ENCODE results near the gene CCDC12.

CCDC12 gene

DNA sequence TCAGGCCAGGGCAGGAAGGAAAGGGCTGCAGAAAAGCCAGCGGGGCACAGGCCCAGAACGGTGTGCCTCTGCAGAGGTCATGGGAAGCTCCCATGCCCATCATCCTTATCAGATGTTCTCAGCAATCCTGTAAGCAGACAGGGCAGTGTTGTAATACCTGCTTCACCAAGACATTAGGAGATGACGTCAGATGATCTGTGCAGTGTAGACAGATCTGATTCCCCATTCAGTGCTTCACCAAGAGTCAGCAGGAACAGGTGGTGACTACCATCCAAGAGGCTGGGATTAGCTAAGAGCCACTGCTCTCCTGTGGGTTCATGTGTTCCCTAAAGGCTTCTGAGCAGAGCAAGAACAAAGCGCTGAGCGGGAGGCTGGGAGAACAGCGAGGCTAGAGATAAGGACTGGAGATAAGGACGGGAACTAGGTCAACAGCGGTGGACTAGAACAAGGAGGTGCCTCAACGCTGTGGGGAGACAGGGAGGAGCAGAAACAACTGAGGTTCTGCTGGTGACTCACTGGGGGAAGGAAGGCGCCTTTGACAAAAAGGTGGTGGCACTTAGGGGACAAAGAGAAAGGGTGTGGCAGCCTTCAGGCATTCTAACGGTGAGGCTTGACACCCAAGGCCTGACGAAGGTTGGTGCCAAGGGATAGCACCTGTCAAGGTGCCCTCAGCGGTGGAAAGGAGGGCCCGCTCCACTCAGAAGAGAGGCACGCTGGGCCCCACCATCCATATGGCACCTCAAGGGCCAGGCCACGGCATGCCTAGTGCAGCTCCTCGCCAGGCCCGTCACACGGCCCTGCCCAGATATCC is 28.4 kb downstream of the CCDC12 start:
- TF ChIP-seq CTCF (IDR thresholded peaks at IDR 0.05; ENCODE audit: borderline replicate concordance, insufficient read depth, low read depth, low read length): no peak
- no peak overlapping the region for H3K4me3 ChIP-seq (ENCODE audit: low read depth, low read length)

DNA sequence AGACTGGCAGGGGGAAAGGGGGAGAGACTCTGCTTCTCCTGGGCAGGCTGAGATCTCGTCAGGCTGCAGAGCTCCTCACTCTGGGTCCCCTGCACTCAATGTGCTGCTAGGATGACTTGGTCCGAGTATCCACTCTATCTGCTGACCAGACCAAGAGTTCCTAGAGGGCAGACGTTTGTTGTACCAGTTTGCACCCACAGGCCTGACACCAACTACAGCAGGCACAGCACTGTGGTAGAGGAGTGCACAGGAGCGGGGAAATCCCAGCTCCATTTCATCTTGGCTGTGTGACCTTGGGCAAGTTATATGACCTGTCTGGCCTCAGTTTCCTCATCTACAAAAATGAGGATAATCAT is 29.0 kb downstream of the CCDC12 start:
- no peak overlapping the region for H3K4me3 ChIP-seq (ENCODE audit: low read depth, low read length)
- no peak for TF ChIP-seq CTCF (IDR thresholded peaks at IDR 0.05; ENCODE audit: borderline replicate concordance, insufficient read depth, low read depth, low read length)

DNA sequence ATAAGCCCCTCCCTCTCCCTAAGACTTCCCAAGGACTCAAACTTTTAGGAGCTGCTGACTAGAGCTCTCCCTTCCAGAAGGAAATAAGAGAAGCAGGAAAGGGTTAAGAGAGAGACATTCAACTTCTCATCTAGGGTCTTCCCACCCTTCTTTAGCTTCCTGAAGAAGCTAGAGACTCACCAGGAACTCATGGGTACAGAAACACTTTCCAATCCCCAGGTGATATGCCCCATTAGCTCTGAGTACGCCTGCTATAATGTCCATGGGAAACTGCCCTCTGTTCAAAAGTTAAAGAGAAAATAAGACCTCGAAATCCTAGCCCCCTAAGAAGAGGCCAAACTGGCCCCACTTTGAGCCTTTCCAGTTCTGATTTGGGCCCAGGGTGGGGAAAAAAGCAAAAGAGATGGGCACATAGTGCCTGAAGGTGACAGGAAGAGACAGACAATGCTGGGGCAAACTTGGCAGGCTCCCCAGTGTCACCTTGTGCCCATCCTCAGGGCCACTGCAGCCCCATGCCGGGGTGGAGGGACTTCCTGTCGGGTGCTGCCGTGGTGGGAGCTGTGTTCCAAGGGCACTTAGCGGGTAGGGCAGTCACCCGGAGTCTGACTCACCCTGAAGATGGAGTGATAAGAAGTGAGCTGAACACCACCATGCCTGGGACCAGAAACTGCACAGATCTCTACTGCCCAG is 29.5 kb downstream of the CCDC12 start:
- no peak overlapping the region for H3K4me3 ChIP-seq (ENCODE audit: low read depth, low read length)
- TF ChIP-seq CTCF (IDR thresholded peaks at IDR 0.05; ENCODE audit: borderline replicate concordance, insufficient read depth, low read depth, low read length): no peak

DNA sequence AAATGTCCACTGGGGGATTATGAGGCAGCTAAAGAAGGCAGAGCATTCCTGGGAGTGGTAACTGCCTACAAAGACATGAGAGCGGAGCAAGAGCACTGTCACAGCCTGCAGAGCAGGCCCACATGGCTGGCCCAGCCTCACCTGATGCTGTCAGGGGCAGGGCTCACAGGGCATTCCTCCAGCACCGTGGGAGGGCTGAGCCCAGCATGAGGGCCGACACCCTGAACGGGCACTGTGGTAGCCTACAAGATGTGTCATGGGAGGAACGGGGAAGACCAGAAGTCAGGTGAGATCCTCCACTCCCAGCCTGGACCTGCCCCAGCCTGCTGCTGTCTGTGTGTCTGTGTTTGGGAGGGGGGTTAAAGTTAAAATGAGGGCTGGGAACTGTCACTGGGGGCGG is 30.1 kb downstream of the CCDC12 start:
- no peak overlapping the region for H3K4me3 ChIP-seq (ENCODE audit: low read depth, low read length)
- no peak for TF ChIP-seq CTCF (IDR thresholded peaks at IDR 0.05; ENCODE audit: borderline replicate concordance, insufficient read depth, low read depth, low read length)

- H3K4me3 ChIP-seq (ENCODE audit: low read depth, low read length): no peak overlapping the region
These were observed 32.4 kb downstream of the CCDC12 start for GRCh38 chr3:46944191-46944590.

GRCh38 chr3:46943237-46944187 is 33.0 kb downstream of the CCDC12 start:
- H3K4me3 ChIP-seq (ENCODE audit: low read depth, low read length): no peak overlapping the region
- TF ChIP-seq CTCF (IDR thresholded peaks at IDR 0.05; ENCODE audit: borderline replicate concordance, insufficient read depth, low read depth, low read length): no peak

More at GRCh38 chr3:46944191-46944590, 32.4 kb downstream of the CCDC12 start:
- TF ChIP-seq CTCF (IDR thresholded peaks at IDR 0.05; ENCODE audit: borderline replicate concordance, insufficient read depth, low read depth, low read length): no peak

All from GM12875 (cell line).